Activated CD4-positive, alpha-beta T cell treated with anti-CD3 and anti-CD28 coated beads, Interleukin-2, amount 10 ng/mL, durations not matched to agents 24 days and 14 days (primary cell): ENCODE measurements around the gene CLIC4. TPM values are rescaled to one million over a fixed set of nuclear protein-coding genes. Genes with fewer than 3 reads are reported as not detected.
"Not testable (repeated sequence)": the region's sequence is repeated elsewhere in the genome, so short reads cannot be mapped to it uniquely, and the experiment has no call there.

ENCODE experiments used
- DNase-seq: peaks from one replicate; pipeline ENCODE4 v3.0.0; 2022
- H3K27ac Mint-ChIP-seq: one replicate; pipeline ENCODE4 v1.8.0; 2022; ENCODE audit warnings: mild to moderate bottlenecking, mixed read lengths
- H3K27me3 Mint-ChIP-seq: one replicate; pipeline ENCODE4 v1.8.0; 2022; ENCODE audit warnings: mixed read lengths
- H3K36me3 Mint-ChIP-seq: one replicate; pipeline ENCODE4 v1.8.0; 2022; ENCODE audit warnings: low read depth, mild to moderate bottlenecking, mixed read lengths
- H3K4me1 Mint-ChIP-seq: one replicate; pipeline ENCODE4 v1.8.0; 2021; ENCODE audit warnings: mixed read lengths
- H3K4me3 Mint-ChIP-seq: one replicate; pipeline ENCODE4 v1.8.0; 2022; ENCODE audit warnings: mild to moderate bottlenecking, moderate library complexity, mixed read lengths
- H3K9me3 Mint-ChIP-seq: one replicate; pipeline ENCODE4 v1.8.0; 2021; ENCODE audit warnings: mixed read lengths
- intact Hi-C: fragments of 100-400 bp; cut with micrococcal nuclease; formaldehyde crosslinking; loops from one replicate; pipeline ENCODE4 v1.15.1; 2023
- total RNA-seq: library from RNA; stranded (reverse); gene quantifications from 2 replicates; pipeline ENCODE4 v1.2.3, GENCODE V29; 2022

CLIC4 gene
- total RNA-seq, 1 donor from 2014 or later: 17.4 TPM

- Mint-ChIP-seq H3K27ac (no peak overlapping the region), H3K36me3 (peaks cover 2% of the 10 kb centered on the region), H3K9me3 (no peaks in the 10 kb centered on the region), H3K4me1 (peaks cover 9% of the 10 kb centered on the region), H3K27me3 (no peaks in the 10 kb centered on the region), H3K4me3 (no peak overlapping the region)
- intact Hi-C loops: no loop called here
- no peak for DNase-seq
These were observed 61.3 kb downstream of the CLIC4 start for GRCh38 chr1:24806588-24806987.

- H3K9me3 Mint-ChIP-seq, intact Hi-C loops, H3K4me3 Mint-ChIP-seq, H3K27ac Mint-ChIP-seq, H3K4me1 Mint-ChIP-seq, DNase-seq, H3K27me3 Mint-ChIP-seq, H3K36me3 Mint-ChIP-seq: not testable (repeated sequence)
These were observed 66.2 kb downstream of the CLIC4 start for GRCh38 chr1:24811494-24811893.

- H3K4me3 Mint-ChIP-seq, H3K27ac Mint-ChIP-seq, H3K36me3 Mint-ChIP-seq, DNase-seq, H3K27me3 Mint-ChIP-seq, intact Hi-C loops, H3K9me3 Mint-ChIP-seq, H3K4me1 Mint-ChIP-seq: not testable (repeated sequence)
These were observed 75.0 kb downstream of the CLIC4 start for GRCh38 chr1:24820221-24820620.

- no peak for DNase-seq
- intact Hi-C loops: no loop called here
- Mint-ChIP-seq H3K4me3 (no peak overlapping the region), H3K36me3 (no peaks in the 10 kb centered on the region), H3K4me1 (no peaks in the 10 kb centered on the region), H3K9me3 (no peaks in the 10 kb centered on the region), H3K27ac (no peak overlapping the region), H3K27me3 (no peaks in the 10 kb centered on the region)
These were observed 77.6 kb downstream of the CLIC4 start for GRCh38 chr1:24822887-24823286.

- H3K4me1 Mint-ChIP-seq, H3K9me3 Mint-ChIP-seq, DNase-seq, H3K27me3 Mint-ChIP-seq, intact Hi-C loops, H3K36me3 Mint-ChIP-seq, H3K4me3 Mint-ChIP-seq, H3K27ac Mint-ChIP-seq: not testable (repeated sequence)
These were observed 78.2 kb downstream of the CLIC4 start for GRCh38 chr1:24823486-24823885.

GRCh38 chr1:24825174-24825573 is 79.9 kb downstream of the CLIC4 start:
- DNase-seq: no peak
- intact Hi-C loops: no loop called here
- peaks cover 3% of the 10 kb centered on the region for H3K4me1 Mint-ChIP-seq
- no peaks in the 10 kb centered on the region for H3K9me3 Mint-ChIP-seq
- no peak overlapping the region for H3K27ac Mint-ChIP-seq
- H3K27me3 Mint-ChIP-seq: no peaks in the 10 kb centered on the region
- H3K4me3 Mint-ChIP-seq: no peak overlapping the region
- no peaks in the 10 kb centered on the region for H3K36me3 Mint-ChIP-seq

GRCh38 chr1:24826510-24826909 is 81.3 kb downstream of the CLIC4 start:
- Mint-ChIP-seq H3K4me1 (peaks cover 3% of the 10 kb centered on the region), H3K27ac (no peak overlapping the region), H3K4me3 (no peak overlapping the region), H3K36me3 (no peaks in the 10 kb centered on the region), H3K9me3 (no peaks in the 10 kb centered on the region), H3K27me3 (no peaks in the 10 kb centered on the region)
- no peak for DNase-seq
- intact Hi-C loops: no loop called here

- H3K27ac Mint-ChIP-seq: no peak overlapping the region
These were observed 82.3 kb downstream of the CLIC4 start for GRCh38 chr1:24827379-24828135.

GRCh38 chr1:24828183-24828886 is 83.1 kb downstream of the CLIC4 start:
- no peaks in the 10 kb centered on the region for H3K27me3 Mint-ChIP-seq
- H3K9me3 Mint-ChIP-seq: no peaks in the 10 kb centered on the region
- H3K27ac Mint-ChIP-seq: no peak overlapping the region
- no peak for DNase-seq
- no peak overlapping the region for H3K4me3 Mint-ChIP-seq
- H3K4me1 Mint-ChIP-seq: peaks cover 3% of the 10 kb centered on the region
- no peaks in the 10 kb centered on the region for H3K36me3 Mint-ChIP-seq
- intact Hi-C loops: no loop called here

More at GRCh38 chr1:24827379-24828135, 82.3 kb downstream of the CLIC4 start:
- Mint-ChIP-seq H3K4me3 (no peak overlapping the region), H3K27me3 (no peaks in the 10 kb centered on the region), H3K9me3 (no peaks in the 10 kb centered on the region), H3K4me1 (peaks cover 3% of the 10 kb centered on the region), H3K36me3 (no peaks in the 10 kb centered on the region)
- intact Hi-C loops: no loop called here
- no peak for DNase-seq

GRCh38 chr1:24828887-24829192 is 83.6 kb downstream of the CLIC4 start:
- Mint-ChIP-seq H3K4me1 (peaks cover 3% of the 10 kb centered on the region), H3K27me3 (no peaks in the 10 kb centered on the region), H3K27ac (no peak overlapping the region), H3K4me3 (no peak overlapping the region), H3K36me3 (no peaks in the 10 kb centered on the region), H3K9me3 (no peaks in the 10 kb centered on the region)
- intact Hi-C loops: no loop called here
- DNase-seq: no peak

- Mint-ChIP-seq H3K9me3 (no peaks in the 10 kb centered on the region), H3K4me1 (peaks cover 3% of the 10 kb centered on the region), H3K27me3 (no peaks in the 10 kb centered on the region), H3K4me3 (no peak overlapping the region), H3K27ac (no peak overlapping the region), H3K36me3 (no peaks in the 10 kb centered on the region)
- DNase-seq: no peak
- intact Hi-C loops: loop anchor here (2.0 kb wide), 1 partner anchor 142 kb away; no protein-coding TSS in a partner anchor
These were observed 85.5 kb downstream of the CLIC4 start for GRCh38 chr1:24830680-24831272.

- no peaks in the 10 kb centered on the region for H3K4me1 Mint-ChIP-seq
- H3K9me3 Mint-ChIP-seq: no peaks in the 10 kb centered on the region
- H3K36me3 Mint-ChIP-seq: peaks cover 1% of the 10 kb centered on the region
- H3K27me3 Mint-ChIP-seq: peaks cover 5% of the 10 kb centered on the region
- intact Hi-C loops: no loop called here
- no peak overlapping the region for H3K27ac Mint-ChIP-seq
- no peak overlapping the region for H3K4me3 Mint-ChIP-seq
- DNase-seq: no peak
These were observed 96.3 kb downstream of the CLIC4 start for GRCh38 chr1:24841593-24841992.

- no peak for DNase-seq
- Mint-ChIP-seq H3K27me3 (peaks cover 22% of the 10 kb centered on the region), H3K9me3 (no peaks in the 10 kb centered on the region), H3K4me3 (no peak overlapping the region), H3K27ac (no peak overlapping the region), H3K36me3 (peaks cover 1% of the 10 kb centered on the region), H3K4me1 (peaks cover 13% of the 10 kb centered on the region)
- intact Hi-C loops: no loop called here
These were observed 101.4 kb downstream of the CLIC4 start for GRCh38 chr1:24846671-24847070.
